PC-9 (cell line): Measurements from ENCODE around the gene NACC2. TPM values are rescaled to one million over a fixed set of nuclear protein-coding genes. Genes with fewer than 3 reads are reported as not detected.

Source experiments
- BruUV-seq: library from RNA; stranded (reverse); fragments of 400-500 nt; replicated peaks from 2 replicates; lab custom pipeline; 2021; lab: Mats Ljungman, UMichigan
- CTCF ChIA-PET: fragments of 300-600 bp; sonication (Branson Sonifier 250); formaldehyde crosslinking; loops from one replicate; lab custom pipeline; 2022; ENCODE audit warnings: antibody characterized with exemption; lab: Charles Lee
- POLR2A ChIA-PET: fragments of 300-600 bp; sonication (Branson Sonifier 250); formaldehyde crosslinking; loops from one replicate; lab custom pipeline; 2022; ENCODE audit warnings: antibody characterized with exemption; ENCODE audit not compliant: unreplicated experiment; lab: Charles Lee
- DNase-seq, 2 experiments: peaks; one replicate each; pipeline versions ENCODE4 v3.0.0 to v3.0.0-alpha.2; 2015 to 2022; ENCODE audit warnings: mixed read lengths in 1 of 2
- H2AFZ ChIP-seq: fragments of 200-600 bp; sonication (generic); 2 replicates; pipeline ENCODE4 v1.8.1; 2017; ENCODE audit warnings: antibody characterized with exemption
- H3F3A ChIP-seq: fragments of 200-600 bp; sonication (generic); 2 replicates; pipeline ENCODE4 v1.8.1; 2017; ENCODE audit warnings: antibody characterized with exemption, mild to moderate bottlenecking, low read depth; ENCODE audit not compliant: insufficient read depth
- H3K27ac ChIP-seq: fragments of 200-600 bp; sonication (generic); 2 replicates; pipeline ENCODE4 v1.6.1; 2016; ENCODE audit warnings: mixed run types
- H3K27me3 ChIP-seq: fragments of 200-600 bp; sonication (generic); 2 replicates; pipeline ENCODE4 v1.6.1; 2016; ENCODE audit warnings: low read depth, mixed run types; ENCODE audit not compliant: insufficient read depth
- H3K36me3 ChIP-seq: fragments of 200-600 bp; sonication (generic); 2 replicates; pipeline ENCODE4 v1.6.1; 2016; ENCODE audit warnings: low read depth, mixed run types
- H3K4me1 ChIP-seq: fragments of 200-600 bp; sonication (generic); replicated peaks from 2 replicates; pipeline ENCODE4 v1.6.1; 2016; ENCODE audit warnings: mixed run types; ENCODE audit not compliant: insufficient read depth
- H3K4me2 ChIP-seq: fragments of 200-600 bp; sonication (generic); 2 replicates; pipeline ENCODE4 v1.6.1; 2017; ENCODE audit warnings: mixed run types
- H3K4me3 ChIP-seq: fragments of 200-600 bp; sonication (generic); 2 replicates; pipeline ENCODE4 v1.6.1; 2016; ENCODE audit warnings: mixed run types
- H3K79me2 ChIP-seq: fragments of 200-600 bp; sonication (generic); 2 replicates; pipeline ENCODE4 v1.6.1; 2017; ENCODE audit warnings: low read depth, mixed run types
- H3K9me2 ChIP-seq: fragments of 200-600 bp; sonication (generic); 2 replicates; pipeline ENCODE4 v1.8.1; 2017; ENCODE audit warnings: mild to moderate bottlenecking; ENCODE audit not compliant: insufficient read depth
- H3K9me3 ChIP-seq: fragments of 200-600 bp; sonication (generic); 2 replicates; pipeline ENCODE4 v1.8.1; 2016; ENCODE audit warnings: low read depth; ENCODE audit not compliant: insufficient read depth
- H4K20me1 ChIP-seq: fragments of 200-600 bp; sonication (generic); 2 replicates; pipeline ENCODE4 v1.8.1; 2017; ENCODE audit not compliant: insufficient read depth
- CTCF ChIP-seq: fragments of 200-600 bp; sonication (generic); conservative IDR thresholded peaks from 2 replicates; pipeline ENCODE4 v1.6.1; 2017; ENCODE audit warnings: mixed run types, antibody characterized with exemption, mild to moderate bottlenecking, moderate library complexity
- EZH2 ChIP-seq: fragments of 200-600 bp; sonication (generic); IDR thresholded peaks from 2 replicates; pipeline ENCODE4 v1.8.0; 2017; ENCODE audit warnings: antibody characterized with exemption, low read depth
- intact Hi-C: fragments of 100-400 bp; cut with micrococcal nuclease; formaldehyde crosslinking; loops from one replicate; pipeline ENCODE4 v1.10.0; 2022; ENCODE audit not compliant: unreplicated experiment
- total RNA-seq: library from RNA; stranded (reverse); gene quantifications from 2 replicates; pipeline ENCODE4 v1.2.3, GENCODE V29; 2021

Gene NACC2
- total RNA-seq, 1 experiment from 2014 or later = 22.4 TPM

DNA sequence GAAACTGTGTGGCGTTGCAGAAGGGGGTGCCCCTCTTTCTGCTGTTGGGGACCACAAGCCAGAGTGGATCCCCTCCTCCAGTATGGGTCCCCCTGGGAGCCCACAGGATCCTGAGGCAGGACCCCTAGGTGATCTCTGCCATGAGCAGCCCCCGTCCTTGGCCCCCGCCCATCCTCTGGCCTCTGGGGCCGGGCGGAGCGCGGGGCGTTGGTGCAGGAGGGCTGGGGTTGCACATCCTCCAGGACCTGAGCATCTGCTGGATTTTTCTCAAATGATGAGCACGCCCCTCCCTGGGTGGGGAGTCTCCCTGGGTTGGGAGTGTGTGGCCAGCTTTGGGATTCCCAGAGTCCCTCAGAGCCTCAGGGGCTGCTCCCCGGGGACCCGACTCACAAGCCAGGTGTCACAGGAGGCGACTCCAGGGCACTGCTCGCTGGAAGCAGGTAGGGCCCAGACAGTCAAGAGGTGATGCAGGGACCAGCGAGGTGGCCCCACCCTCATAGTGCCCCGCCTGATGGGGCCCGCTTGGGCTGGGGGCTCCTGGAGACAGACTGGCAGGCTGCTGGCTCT, 107.2 kb downstream of the NACC2 start:
- Histone ChIP-seq H3F3A (no peaks in the 10 kb centered on the region), H3K27ac (no peak overlapping the region), H3K4me2 (no peak overlapping the region), H3K4me1 (no peaks in the 10 kb centered on the region), H3K9me2 (no peaks in the 10 kb centered on the region), H3K79me2 (no peaks in the 10 kb centered on the region), H3K36me3 (no peaks in the 10 kb centered on the region), H3K27me3 (no peaks in the 10 kb centered on the region), H4K20me1 (no peaks in the 10 kb centered on the region), H3K9me3 (no peaks in the 10 kb centered on the region), H3K4me3 (no peak overlapping the region), H2AFZ (no peak overlapping the region)
- no TSS peak for BruUV-seq
- ChIA-PET CTCF (no interaction called here), POLR2A (no interaction called here)
- TF ChIP-seq CTCF (no peak), EZH2 (no peak)
- DNase-seq = no peak
- intact Hi-C loops = no loop called here

DNA sequence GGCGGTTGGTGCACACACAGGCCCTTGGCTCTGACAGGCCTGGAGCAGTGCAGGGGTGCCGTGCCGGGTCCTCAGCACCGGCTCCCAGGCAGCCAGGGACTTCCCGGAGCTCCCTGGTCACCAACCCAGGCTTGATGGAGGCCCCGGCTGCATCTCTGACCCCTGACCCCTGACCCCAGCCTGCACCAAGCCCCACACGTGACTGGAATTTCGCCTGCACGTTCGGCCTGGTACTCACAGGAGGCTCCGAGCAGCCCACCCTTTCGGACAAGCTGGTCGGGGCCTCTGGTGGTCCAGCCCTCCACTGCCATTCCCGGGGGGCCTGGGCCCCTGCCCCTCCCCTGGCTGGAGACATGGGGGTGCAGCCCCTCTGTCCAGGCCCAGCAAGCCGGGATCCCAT, 108.5 kb downstream of the NACC2 start:
- BruUV-seq = no TSS peak
- no peaks in the 10 kb centered on the region for H3K9me2 ChIP-seq
- ChIA-PET POLR2A (no interaction called here), CTCF (no interaction called here)
- H3K36me3 ChIP-seq = no peaks in the 10 kb centered on the region
- no peaks in the 10 kb centered on the region for H3K9me3 ChIP-seq
- H3K27me3 ChIP-seq = no peaks in the 10 kb centered on the region
- no peak overlapping the region for H3K4me3 ChIP-seq
- no peak for DNase-seq
- intact Hi-C loops = no loop called here
- H4K20me1 ChIP-seq = no peaks in the 10 kb centered on the region
- H3K4me2 ChIP-seq = no peak overlapping the region
- H3F3A ChIP-seq = no peaks in the 10 kb centered on the region
- no peaks in the 10 kb centered on the region for H3K79me2 ChIP-seq
- no peaks in the 10 kb centered on the region for H3K4me1 ChIP-seq
- TF ChIP-seq CTCF (no peak), EZH2 (no peak)
- H2AFZ ChIP-seq = no peak overlapping the region
- H3K27ac ChIP-seq = no peak overlapping the region

DNA sequence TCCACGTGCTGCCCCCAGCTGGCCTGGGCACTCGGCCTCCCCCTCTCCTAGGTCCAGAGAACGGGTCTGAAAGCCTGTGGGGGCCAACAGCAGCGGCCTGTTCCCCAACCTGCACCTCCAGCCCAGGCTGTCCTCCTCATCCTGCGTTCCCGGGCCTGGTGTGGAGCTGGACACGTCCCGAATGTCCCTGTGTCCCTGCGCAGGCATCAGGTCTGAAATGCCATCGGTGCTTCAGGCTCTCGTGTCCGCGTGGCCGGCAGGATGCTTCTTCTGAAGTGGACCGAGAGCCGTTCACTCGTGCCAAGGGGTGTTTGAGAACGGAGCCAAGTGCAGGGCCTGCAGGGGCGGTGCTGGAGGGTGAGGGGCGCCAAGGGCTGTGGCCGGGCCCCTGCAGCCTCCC, 109.2 kb downstream of the NACC2 start:
- BruUV-seq = no TSS peak
- H3K4me3 ChIP-seq = no peak overlapping the region
- no peaks in the 10 kb centered on the region for H4K20me1 ChIP-seq
- no peaks in the 10 kb centered on the region for H3K36me3 ChIP-seq
- H3K9me3 ChIP-seq = no peaks in the 10 kb centered on the region
- H3K9me2 ChIP-seq = no peaks in the 10 kb centered on the region
- no peaks in the 10 kb centered on the region for H3K27me3 ChIP-seq
- DNase-seq = no peak
- CTCF ChIA-PET = interaction anchor here (0.6 kb wide), 1 partner anchor 364 kb away, joined by 3 read pairs; no protein-coding TSS in a partner anchor
- intact Hi-C loops = no loop called here
- H3K79me2 ChIP-seq = no peaks in the 10 kb centered on the region
- no peak overlapping the region for H2AFZ ChIP-seq
- no peaks in the 10 kb centered on the region for H3K4me1 ChIP-seq
- POLR2A ChIA-PET = no interaction called here
- TF ChIP-seq EZH2 = no peak
- no peak for TF ChIP-seq CTCF
- no peaks in the 10 kb centered on the region for H3F3A ChIP-seq
- H3K4me2 ChIP-seq = no peak overlapping the region
- H3K27ac ChIP-seq = no peak overlapping the region
